GM21447 (cell line): ENCODE results near the gene MBTPS1.

Source experiments
- ATAC-seq: cut with Tn5 transposase; IDR thresholded peaks from one replicate; pipeline ENCODE4 v1.9.1; 2021; ENCODE audit not compliant: unreplicated experiment

Gene MBTPS1

GRCh38 chr16:84040226-84040822 lies 76.4 kb downstream of the MBTPS1 start:
- ATAC-seq = no peak

- no peak for ATAC-seq
Observed at GRCh38 chr16:84039696-84040095, 77.0 kb downstream of the MBTPS1 start.

- no peak for ATAC-seq
Observed at GRCh38 chr16:84038469-84038868, 78.3 kb downstream of the MBTPS1 start.

- ATAC-seq = no peak
Observed at GRCh38 chr16:84036982-84037425, 79.7 kb downstream of the MBTPS1 start.

DNA sequence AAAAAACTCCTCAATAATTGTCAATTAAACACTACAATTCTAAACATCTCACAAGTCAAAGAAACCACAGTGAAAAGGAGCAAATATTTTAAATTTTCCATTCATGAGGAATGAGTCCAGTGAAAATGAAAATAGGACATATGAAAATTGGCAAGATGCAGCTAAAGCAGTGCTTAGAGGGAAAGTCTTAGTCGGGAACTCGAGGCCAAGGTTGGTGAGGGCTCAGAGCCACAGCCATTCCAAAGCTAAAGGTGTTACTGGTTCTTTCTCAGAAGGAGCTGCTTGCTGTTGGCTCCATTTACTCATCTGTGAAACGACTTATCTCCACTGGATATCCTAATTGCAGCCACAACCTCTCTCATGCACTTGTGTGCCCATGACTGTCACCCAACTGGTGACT lies 80.6 kb downstream of the MBTPS1 start:
- no peak for ATAC-seq

DNA sequence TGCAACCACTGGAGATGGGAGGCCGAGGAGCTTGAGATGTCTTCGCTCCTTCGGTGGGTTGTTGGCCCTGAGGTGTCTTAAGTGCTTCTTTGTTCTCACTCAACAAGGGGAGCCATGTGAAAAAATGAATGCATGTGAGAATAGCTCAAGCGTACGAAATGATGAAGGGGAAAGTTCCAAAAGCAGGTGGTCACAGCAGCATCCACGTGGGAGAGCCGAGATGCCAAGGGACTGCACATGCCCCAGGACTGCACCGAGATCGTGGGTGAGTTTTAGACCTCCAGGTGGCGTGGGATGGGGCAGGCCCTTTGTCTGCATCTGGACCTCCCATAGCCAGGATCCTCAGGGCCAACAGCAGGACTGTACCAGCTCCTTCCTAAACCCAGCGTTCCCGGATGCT lies 82.2 kb downstream of the MBTPS1 start:
- ATAC-seq = no peak

GRCh38 chr16:84033251-84034195 lies 83.2 kb downstream of the MBTPS1 start:
- ATAC-seq = no peak

GRCh38 chr16:84032458-84033178 lies 84.1 kb downstream of the MBTPS1 start:
- ATAC-seq = no peak

DNA sequence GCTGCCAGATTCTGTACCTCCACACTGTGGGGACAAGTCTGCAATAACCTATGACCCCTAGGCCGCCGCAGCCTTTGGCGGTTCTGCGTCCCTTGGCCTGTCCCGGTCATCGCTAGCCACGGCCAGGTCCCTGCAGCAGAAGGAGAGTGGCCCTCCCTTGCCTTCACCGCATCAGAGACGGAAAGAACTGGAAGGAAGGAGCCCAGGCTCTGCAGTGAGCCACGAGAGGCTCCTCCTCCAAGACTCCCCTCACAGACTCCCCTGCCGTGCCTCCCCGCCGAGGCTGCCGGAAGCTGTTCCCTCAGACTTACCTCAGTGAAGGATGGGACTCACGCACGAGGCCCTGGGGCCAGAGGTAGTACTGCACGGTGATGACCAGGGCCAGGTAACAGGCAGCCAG lies 85.2 kb downstream of the MBTPS1 start:
- ATAC-seq = no peak

DNA sequence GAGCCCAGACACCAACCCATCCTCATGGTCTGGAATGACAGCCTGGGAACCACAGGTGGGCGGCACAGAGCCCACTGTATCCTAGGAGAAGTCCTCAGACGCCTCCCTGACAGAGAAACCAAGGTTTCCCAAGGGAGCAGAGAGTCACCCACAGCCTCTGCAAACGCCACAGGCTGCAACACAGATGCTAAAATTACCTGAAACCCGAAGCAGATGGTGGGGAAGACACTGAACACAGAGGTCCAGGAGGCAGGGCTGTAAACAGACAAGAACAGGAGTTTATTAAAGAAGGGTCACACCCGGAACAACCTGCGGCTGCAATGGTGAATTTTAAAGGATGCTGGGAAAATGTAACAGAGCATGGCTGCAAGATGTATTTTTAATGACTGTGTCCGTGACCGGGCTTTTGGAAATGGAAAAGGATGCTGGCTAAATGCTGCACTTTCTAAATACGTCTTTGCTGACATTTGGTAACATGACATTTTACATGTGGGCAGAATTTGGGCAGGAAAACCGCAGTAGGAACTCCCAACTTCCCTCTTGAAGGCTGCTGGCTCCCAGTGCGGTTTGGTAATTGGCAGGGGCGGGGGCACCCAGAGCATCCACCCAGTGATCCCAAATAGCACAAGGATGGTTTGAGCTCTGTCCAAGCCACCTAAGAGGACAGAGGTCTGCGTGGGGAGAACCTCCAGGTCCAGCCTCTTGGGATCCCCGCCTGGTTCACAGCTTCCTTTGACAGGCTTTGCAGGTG lies 87.3 kb downstream of the MBTPS1 start:
- no peak for ATAC-seq

DNA sequence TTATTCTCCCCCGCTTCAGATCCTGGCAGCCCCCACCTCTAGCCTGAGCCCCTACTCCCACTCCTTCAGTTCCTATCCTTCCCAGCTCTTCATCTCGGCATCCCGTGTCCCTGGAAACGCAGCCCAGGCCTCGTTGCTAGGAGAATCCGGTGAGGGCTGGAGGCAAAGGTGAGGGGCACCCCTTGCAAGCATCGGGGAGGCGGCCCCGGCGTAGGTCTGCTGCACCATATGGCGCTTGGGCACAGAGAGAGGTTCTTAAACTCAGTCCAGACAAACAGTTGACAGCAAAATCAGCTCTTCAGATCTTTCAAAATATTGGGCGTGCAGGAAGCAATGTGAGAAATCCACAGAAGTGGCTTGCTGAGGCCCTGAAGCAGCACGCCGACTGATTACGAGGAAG lies 89.1 kb downstream of the MBTPS1 start:
- no peak for ATAC-seq

GRCh38 chr16:84026606-84027005 lies 90.1 kb downstream of the MBTPS1 start:
- ATAC-seq = no peak

- ATAC-seq = no peak
Observed at GRCh38 chr16:84024854-84025253, 91.9 kb downstream of the MBTPS1 start.

DNA sequence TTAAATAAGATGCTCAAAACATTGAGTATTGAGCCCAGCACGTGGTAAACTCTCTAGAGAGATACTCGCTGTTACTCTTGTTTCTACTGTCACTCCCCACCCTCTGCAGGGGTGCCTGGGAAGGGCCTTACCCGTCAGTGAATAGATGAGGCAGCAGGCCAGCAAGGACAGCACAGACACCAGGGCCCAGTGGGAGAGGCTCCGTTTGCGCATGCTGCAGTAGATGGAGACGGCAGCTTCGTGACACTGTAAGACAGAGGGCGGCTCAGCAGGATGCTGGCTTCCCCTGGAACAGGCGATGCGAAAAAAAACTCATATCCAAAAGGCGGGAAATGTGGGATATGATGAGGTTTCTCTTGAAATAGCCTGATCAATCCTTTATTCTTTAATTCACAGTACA lies 94.1 kb downstream of the MBTPS1 start:
- no peak for ATAC-seq

DNA sequence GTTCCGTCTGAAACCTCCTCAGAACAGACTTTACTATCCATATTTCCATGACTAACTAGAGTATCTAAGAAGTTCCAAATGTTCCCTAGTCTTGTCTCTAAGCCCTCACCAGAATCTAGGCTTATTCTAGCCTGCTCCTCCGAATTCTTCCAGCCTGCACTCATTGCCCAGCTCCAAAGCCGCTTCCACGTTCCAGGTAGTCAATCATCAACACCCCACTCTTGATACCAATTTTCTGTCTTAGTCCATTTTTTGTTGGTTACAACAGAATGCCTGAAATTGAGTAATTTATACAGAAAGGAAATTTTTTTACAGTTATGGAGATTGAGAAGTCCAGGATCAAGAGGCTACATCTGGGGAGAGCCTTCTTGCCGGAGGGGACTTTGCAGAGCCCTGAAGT lies 95.3 kb downstream of the MBTPS1 start:
- no peak for ATAC-seq

GRCh38 chr16:84020353-84020752 lies 96.4 kb downstream of the MBTPS1 start:
- ATAC-seq = no peak

DNA sequence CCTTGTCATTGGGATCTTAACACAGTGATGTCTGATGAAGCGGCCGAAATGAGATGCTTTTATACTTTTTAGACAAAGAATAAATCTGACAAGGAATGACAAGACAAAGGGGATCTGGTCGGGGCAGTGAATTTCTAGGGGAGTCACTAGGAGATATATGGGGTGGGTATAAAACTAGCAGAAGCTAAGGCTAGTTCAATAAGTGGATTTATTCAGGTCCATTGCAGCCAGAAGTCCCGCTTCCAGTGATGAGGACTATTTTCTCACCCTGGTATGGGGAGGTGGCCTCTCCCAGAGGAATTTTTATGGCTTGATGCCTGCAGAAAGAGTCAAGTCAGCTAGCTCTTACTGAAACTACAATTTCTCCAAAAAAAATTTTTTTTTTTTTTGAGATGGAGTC lies 98.0 kb downstream of the MBTPS1 start:
- no peak for ATAC-seq

DNA sequence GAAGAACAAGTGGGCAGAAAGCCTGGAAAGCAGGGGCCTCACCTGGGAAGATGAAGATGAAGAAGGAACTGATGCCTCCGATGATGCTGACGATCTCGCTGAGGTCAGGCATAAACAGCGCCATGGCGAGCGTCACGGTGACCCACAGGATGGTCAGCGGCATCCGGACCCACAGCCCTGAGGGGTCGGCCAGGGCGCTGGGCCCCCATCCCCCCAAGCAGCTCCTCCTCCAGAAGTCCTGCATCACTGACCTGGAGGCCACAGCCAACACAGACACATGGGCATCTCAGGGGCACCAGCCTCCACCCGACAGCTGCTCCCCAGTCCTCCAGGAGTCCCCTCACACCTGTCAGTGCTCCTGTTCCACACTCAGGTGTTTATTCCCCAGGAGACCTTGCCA lies 100.3 kb downstream of the MBTPS1 start:
- ATAC-seq = no peak

GRCh38 chr16:84015399-84015798 lies 101.3 kb downstream of the MBTPS1 start:
- no peak for ATAC-seq

- no peak for ATAC-seq
Observed at GRCh38 chr16:84014570-84015327, 102.0 kb downstream of the MBTPS1 start.
